ENCODE results near the gene HSD17B4.
"Not testable (repeated sequence)": the region's sequence is repeated elsewhere in the genome, so short reads cannot be mapped to it uniquely, and the experiment has no call there.

The HSD17B4 gene

DNA sequence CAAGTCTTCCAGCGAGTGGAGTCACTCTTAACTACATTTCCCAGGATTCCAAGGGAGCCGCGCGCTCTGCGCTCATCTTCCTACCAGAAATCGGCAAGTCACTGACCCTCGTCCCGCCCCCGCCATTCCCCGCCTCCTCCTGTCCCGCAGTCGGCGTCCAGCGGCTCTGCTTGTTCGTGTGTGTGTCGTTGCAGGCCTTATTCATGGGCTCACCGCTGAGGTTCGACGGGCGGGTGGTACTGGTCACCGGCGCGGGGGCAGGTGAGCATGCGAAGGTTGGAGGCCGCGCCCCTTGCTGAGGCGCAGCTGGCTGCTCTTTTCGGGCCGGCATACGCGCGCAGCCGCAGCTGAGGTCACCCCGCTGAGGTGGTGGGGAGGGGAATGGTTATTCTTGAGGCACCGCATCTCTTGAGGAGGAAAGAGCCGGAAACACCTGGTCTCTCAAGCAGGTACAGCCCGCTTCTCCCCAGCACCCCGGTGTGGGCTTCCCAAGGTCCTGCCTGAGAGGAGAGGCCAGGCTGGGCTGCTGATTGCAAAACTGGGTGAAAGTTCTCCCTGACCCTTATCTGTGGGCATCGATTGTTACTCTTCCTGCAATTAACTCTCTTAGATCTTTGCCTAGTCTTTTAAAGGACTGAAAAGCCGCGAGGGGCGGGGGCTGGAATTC is at the start of gene HSD17B4:
Gene HSD17B4 (plus strand): TSS at position 125 of the 667 bp plus-strand sequence. CDS start 79 bp downstream, at position 204.
- peak; percentile 61 to 74 for DNase-seq (ENCODE audit: low read depth in 1 of 2, low spot score in 1 of 2)

DNA sequence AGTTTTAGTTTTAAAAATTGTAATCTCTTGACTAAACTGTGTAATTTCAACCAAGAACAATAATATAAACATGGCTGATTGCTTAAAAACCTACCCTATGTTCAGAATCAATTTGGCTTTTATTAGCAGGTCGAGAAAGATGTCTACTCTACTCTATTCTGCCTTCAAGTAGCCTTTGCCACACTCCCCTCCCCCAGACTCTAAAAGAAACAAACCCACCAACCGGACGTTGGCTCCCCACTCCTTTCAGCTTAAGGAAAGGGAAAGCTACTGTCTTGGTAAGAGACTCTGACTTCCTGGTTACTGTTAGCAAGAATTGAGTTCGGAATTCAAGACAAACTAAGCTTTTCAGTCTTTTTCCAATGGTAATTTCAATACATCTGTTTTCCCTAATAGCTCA is 49.7 kb upstream of the HSD17B4 start:
- DNase-seq (ENCODE audit: low read depth in 1 of 2, low spot score in 1 of 2) = no peak

GRCh38 chr5:119404033-119404432 is 48.3 kb upstream of the HSD17B4 start:
- no peak for DNase-seq (ENCODE audit: low read depth in 1 of 2, low spot score in 1 of 2)

GRCh38 chr5:119405419-119405818 is 46.9 kb upstream of the HSD17B4 start:
- no peak for DNase-seq (ENCODE audit: low read depth in 1 of 2, low spot score in 1 of 2)

DNA sequence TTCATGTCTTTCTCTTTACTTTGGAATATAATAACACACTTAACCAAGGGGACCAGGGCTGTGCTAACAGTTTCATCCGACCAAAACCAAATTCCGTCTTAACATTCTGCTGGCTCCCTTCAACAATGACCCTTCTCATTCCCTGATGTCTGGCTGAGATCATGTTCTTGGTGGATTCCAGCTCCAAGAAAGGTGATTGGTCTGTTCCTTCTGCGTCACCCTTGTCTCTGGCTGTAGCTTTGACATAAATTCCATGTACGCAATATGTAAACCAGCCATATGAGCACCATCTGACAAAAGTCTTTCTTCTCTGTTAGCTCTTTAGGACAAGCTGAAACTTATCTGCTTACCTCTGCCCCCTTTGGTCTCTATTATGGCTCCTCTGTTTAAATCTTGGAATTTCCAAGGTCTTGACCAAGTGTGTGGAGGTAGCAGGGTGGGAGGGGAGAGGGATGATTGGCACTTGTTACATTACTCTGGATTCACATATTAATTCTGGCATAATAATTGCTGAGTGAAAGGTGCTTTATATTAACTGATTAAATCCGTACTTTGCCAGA is 45.7 kb upstream of the HSD17B4 start:
- DNase-seq (ENCODE audit: low read depth in 1 of 2, low spot score in 1 of 2) = no peak

GRCh38 chr5:119409235-119409815 is 43.0 kb upstream of the HSD17B4 start:
- no peak for DNase-seq (ENCODE audit: low read depth in 1 of 2, low spot score in 1 of 2)

DNA sequence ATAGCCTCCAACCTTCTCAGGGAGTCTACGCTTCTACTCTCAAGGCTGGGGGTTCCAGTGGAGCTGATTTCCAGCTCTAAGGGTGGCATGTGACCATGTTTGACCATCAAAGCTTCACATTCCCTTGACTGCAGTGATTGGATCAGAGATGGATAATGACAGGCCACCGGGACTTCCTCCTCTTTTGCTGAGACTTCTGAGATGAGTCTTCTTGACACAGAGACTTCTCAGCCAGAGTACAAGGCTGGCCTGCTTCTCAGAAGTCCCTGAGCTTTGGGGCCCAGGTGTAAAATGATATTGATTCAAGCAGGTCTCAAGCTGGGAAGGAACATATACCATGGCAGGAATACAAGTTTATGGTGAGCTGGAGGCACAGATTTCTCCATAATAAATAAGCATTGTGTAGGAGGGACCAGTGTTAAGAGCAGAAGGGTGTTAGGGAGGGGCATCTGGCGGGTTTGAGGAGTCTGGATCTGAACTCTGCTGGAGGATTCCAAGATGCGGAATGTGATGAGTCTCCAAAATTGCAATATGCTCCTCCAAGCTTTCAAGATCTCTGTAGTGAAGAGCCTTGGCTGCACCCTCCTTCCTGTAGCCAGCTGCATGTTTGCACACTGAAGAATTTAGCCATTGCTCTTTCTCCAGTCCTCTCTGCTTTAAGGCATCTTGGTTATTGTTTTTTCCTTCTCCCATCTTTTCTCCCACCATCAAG is 41.7 kb upstream of the HSD17B4 start:
- DNase-seq (ENCODE audit: low read depth in 1 of 2, low spot score in 1 of 2) = no peak

- peak in 1 of 2 donors; percentile 60 for DNase-seq (ENCODE audit: low read depth in 1 of 2, low spot score in 1 of 2)
Observed at GRCh38 chr5:119411361-119412278, 40.7 kb upstream of the HSD17B4 start.

- no peak for DNase-seq (ENCODE audit: low read depth in 1 of 2, low spot score in 1 of 2)
Observed at GRCh38 chr5:119412279-119413227, 39.7 kb upstream of the HSD17B4 start.

GRCh38 chr5:119414124-119414734 is 38.1 kb upstream of the HSD17B4 start:
- DNase-seq (ENCODE audit: low read depth in 1 of 2, low spot score in 1 of 2) = not testable (repeated sequence)

DNA sequence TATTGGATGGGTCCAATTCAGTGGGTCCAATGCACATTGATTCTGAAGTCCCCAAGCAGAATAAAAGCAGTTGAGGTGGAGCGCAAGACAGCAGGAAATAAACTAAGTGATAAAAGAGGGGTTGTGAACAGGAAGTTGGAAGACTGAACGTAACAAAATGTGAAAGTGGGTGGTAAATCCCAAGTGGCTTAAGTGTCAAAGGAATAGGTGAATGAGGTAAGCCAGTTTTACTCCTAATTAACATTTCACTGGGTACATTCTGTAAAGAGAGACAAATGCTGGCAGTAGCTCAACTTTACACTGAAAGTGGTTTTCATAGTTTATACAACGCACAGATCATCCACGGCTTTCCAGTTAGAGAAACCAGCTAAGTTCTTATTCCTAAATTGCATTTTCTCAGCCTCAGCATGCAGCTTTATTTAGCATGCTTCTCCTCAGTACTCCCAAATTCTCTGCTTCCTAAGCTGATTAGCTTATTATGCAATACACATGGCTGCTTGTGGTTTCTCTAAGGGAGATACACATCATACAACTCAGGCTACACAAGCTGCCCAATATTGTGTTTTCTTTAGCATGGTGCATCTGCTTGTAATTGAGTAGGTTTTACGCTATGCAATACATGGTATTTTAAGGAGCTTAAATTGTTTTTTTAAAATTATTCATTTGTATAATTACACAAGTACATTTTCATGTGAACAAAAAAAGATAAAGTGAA is 34.2 kb upstream of the HSD17B4 start:
- DNase-seq (ENCODE audit: low read depth in 1 of 2, low spot score in 1 of 2) = no peak

- DNase-seq (ENCODE audit: low read depth in 1 of 2, low spot score in 1 of 2) = no peak
Observed at GRCh38 chr5:119418606-119419100, 33.6 kb upstream of the HSD17B4 start.

- DNase-seq (ENCODE audit: low read depth in 1 of 2, low spot score in 1 of 2) = no peak
Observed at GRCh38 chr5:119420169-119420568, 32.1 kb upstream of the HSD17B4 start.

GRCh38 chr5:119426057-119426456 is 26.2 kb upstream of the HSD17B4 start:
- no peak for DNase-seq (ENCODE audit: low read depth in 1 of 2, low spot score in 1 of 2)

DNA sequence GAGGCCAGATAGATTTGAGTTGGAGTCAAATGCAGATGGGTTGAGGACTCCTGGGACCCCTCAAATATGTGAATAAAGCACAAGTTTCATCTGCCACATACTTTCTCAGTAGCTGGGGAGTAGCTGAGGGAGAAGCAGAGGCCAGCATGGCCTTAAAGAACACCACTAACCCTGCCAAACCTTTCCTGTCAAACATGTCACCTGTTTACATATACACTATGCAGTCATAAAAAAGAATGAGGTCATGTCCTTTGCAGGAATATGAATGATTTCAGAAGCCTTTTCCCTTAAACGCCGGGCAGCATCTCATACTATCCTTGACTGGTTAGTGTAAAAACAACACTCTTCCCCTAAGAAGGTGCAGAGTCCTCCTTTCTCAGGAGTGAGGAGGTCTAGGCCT is 25.2 kb upstream of the HSD17B4 start:
- DNase-seq (ENCODE audit: low read depth in 1 of 2, low spot score in 1 of 2) = no peak

- DNase-seq (ENCODE audit: low read depth in 1 of 2, low spot score in 1 of 2) = not testable (repeated sequence)
Observed at GRCh38 chr5:119427596-119427995, 24.7 kb upstream of the HSD17B4 start.

GRCh38 chr5:119428166-119428565 is 24.1 kb upstream of the HSD17B4 start:
- DNase-seq (ENCODE audit: low read depth in 1 of 2, low spot score in 1 of 2) = not testable (repeated sequence)

DNA sequence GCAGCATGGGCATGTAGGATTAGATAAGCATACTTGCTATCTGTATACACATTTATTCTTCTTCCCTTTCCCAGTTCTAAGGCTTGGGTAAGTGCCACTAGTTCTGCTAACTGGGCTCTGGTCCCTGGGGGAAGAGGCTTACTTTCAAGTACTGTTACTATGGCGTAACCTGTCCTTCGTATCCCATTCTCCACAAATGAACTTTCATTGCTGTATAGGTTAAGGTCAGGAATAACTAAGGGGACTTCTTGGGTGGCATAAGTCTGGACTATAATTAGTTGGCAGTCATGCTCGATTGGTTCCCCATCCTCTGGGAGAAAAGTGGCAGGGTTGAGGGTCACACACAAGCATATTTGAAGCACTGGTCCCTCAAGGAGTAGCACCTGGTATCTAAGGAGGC is 23.7 kb upstream of the HSD17B4 start:
- DNase-seq (ENCODE audit: low read depth in 1 of 2, low spot score in 1 of 2) = not testable (repeated sequence)

Measured in activated CD4-positive, alpha-beta T cell treated with anti-CD3 and anti-CD28 coated beads, Interleukin-2, amount 50 U/mL, for 24 hours (primary cell).